ENCODE data around the gene ANKDD1A. TPM values are rescaled to one million over a fixed set of nuclear protein-coding genes. Genes with fewer than 3 reads are reported as not detected.

ANKDD1A gene
- total and polyA plus RNA-seq, 2 experiments from 2014 or later = 6.7 to 9.3 TPM

DNA sequence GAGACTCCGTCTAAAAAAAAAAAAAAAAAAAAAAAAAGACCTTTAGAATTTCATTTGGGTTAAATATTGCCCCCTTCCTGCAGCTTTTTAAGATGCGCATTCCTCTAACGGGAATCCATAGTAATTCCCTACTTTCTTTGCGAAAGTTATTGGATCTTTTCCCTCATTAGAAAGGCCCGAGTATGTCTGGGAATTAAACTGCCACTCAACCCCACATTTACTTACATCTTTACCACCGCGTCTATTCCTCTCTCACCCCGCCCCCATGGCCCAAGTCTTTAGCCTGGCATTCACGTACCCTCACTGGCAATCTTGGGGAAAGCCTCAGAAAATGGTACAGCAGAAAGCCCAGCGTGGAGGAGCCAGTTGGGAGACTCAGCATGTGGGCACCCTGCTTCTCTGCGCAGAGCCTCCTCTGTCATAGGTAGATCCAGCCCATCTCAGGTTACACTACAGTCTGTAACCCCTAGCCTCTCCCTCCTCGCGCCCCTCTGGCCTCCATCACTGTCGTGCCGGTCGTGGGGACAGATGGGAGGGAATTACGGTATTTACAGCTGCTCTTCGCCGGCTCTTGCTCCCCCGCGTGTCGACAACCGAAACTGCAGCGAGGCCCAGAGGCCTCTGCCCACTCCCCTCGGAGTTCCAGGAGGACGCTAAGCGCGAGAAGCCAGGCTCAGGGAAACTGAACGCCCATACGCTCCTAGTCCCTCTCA, 6.4 kb upstream of the ANKDD1A start:
- no peak for TF ChIP-seq ZNF331 (CRISPR knock-in tag; IDR thresholded peaks at IDR 0.05; ENCODE audit: low read depth)
- TF ChIP-seq CTCF (conservative IDR thresholded peaks at IDR 0.05; ENCODE audit: low read depth in 2 of 2) = peak; percentile 74 to 88
- peak; percentile 55; the same call in 1 of the 2 replicates for TF ChIP-seq CREB1 (CRISPR knock-in tag; IDR thresholded peaks at IDR 0.05; ENCODE audit: low read depth)
- TF ChIP-seq POLR2AphosphoS5 (IDR thresholded peaks at IDR 0.05; ENCODE audit: low read depth) = peak; percentile 75
- Mint-ChIP-seq H3K9me3 (peaks cover 38% of the 10 kb centered on the region), H3K36me3 (ENCODE audit: low read depth) (peaks cover 21% of the 10 kb centered on the region), H3K4me1 (peaks cover 10% of the 10 kb centered on the region), H3K27me3 (ENCODE audit: insufficient read depth, low read depth, poor library complexity) (peaks cover 19% of the 10 kb centered on the region), H3K27ac (peak overlapping the region; percentile 94), H3K4me3 (peak overlapping the region; percentile 73)
- Histone ChIP-seq H3K4me3 (peak overlapping the region; percentile 48), H3K36me3 (ENCODE audit: insufficient read depth) (peaks cover 6% of the 10 kb centered on the region; the same call in 1 of the 2 replicates), H3K9me2 (ENCODE audit: insufficient read depth) (no peaks in the 10 kb centered on the region), H3K79me2 (replicated peaks; ENCODE audit: insufficient read depth) (no peaks in the 10 kb centered on the region), H3K27me3 (ENCODE audit: insufficient read depth) (peaks cover 9% of the 10 kb centered on the region; the same call in 1 of the 2 replicates), H4K20me1 (replicated peaks; ENCODE audit: insufficient read depth) (no peaks in the 10 kb centered on the region), H3K4me2 (peak overlapping the region; percentile 67), H3K27ac (ENCODE audit: low read depth) (peak overlapping the region; percentile 85), H3F3A (replicated peaks; ENCODE audit: low read depth) (peaks cover 5% of the 10 kb centered on the region), H2AFZ (no peak overlapping the region), H3K4me1 (ENCODE audit: insufficient read depth) (peaks cover 11% of the 10 kb centered on the region; the same call in 1 of the 2 replicates)
- DNase-seq (ENCODE audit: low spot score) (peak; percentile 98), ATAC-seq (peak; percentile 99)

DNA sequence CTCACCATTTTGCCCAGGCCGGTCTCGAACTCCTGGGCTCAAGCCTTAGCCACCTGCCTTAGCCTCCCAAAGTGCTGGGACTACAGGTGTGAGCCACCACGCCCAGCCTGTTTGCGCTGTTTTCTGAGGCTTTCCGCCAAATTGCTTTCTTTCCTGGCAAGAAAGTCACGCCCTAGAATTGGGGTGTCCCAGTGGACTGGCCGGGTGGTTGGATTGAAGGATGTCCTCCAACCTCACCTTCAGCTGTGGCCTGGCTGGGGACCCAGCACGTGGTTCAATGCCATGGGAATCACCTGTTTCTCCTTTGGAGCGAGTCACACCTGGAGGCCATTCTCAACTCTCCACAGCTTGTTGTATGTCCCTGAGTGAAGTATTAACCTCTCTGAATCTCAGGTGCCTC, 5.8 kb upstream of the ANKDD1A start:
- no peak overlapping the region for H3K4me2 ChIP-seq
- no peak overlapping the region for H2AFZ ChIP-seq
- peaks cover 17% of the 10 kb centered on the region for H3K36me3 Mint-ChIP-seq (ENCODE audit: low read depth)
- H3K4me1 Mint-ChIP-seq = peaks cover 14% of the 10 kb centered on the region
- no peak overlapping the region for H3K27ac ChIP-seq (ENCODE audit: low read depth)
- no peak overlapping the region for H3K27ac Mint-ChIP-seq
- peaks cover 19% of the 10 kb centered on the region for H3K27me3 Mint-ChIP-seq (ENCODE audit: insufficient read depth, low read depth, poor library complexity)
- H3K4me3 ChIP-seq = no peak overlapping the region; the same call in 1 of the 2 replicates
- peaks cover 15% of the 10 kb centered on the region; the same call in 1 of the 2 replicates for H3K27me3 ChIP-seq (ENCODE audit: insufficient read depth)
- no peaks in the 10 kb centered on the region for H4K20me1 ChIP-seq (replicated peaks; ENCODE audit: insufficient read depth)
- H3K36me3 ChIP-seq (ENCODE audit: insufficient read depth) = peaks cover 6% of the 10 kb centered on the region; the same call in 1 of the 2 replicates
- H3K4me1 ChIP-seq (ENCODE audit: insufficient read depth) = peaks cover 14% of the 10 kb centered on the region; the same call in 1 of the 2 replicates
- H3K9me3 Mint-ChIP-seq = peaks cover 34% of the 10 kb centered on the region
- H3K79me2 ChIP-seq (replicated peaks; ENCODE audit: insufficient read depth) = no peaks in the 10 kb centered on the region
- ATAC-seq (no peak), DNase-seq (ENCODE audit: low spot score) (no peak)
- H3K4me3 Mint-ChIP-seq = no peak overlapping the region
- no peaks in the 10 kb centered on the region for H3K9me2 ChIP-seq (ENCODE audit: insufficient read depth)
- peaks cover 5% of the 10 kb centered on the region for H3F3A ChIP-seq (replicated peaks; ENCODE audit: low read depth)
- no peak for TF ChIP-seq EZH2phosphoT487 (IDR thresholded peaks at IDR 0.05; ENCODE audit: unreplicated experiment)
- TF ChIP-seq ZNF462 (CRISPR knock-in tag; IDR thresholded peaks at IDR 0.05) = no peak
- TF ChIP-seq JUNB (IDR thresholded peaks at IDR 0.05; ENCODE audit: unreplicated experiment) = no peak
- TF ChIP-seq ZNF331 (CRISPR knock-in tag; IDR thresholded peaks at IDR 0.05; ENCODE audit: low read depth) = no peak
- no peak for TF ChIP-seq NANOG (IDR thresholded peaks at IDR 0.05; ENCODE audit: borderline replicate concordance)
- no peak for TF ChIP-seq ZNF114 (CRISPR knock-in tag; IDR thresholded peaks at IDR 0.05)
- no peak for TF ChIP-seq POLR2AphosphoS5 (IDR thresholded peaks at IDR 0.05; ENCODE audit: low read depth)
- TF ChIP-seq, protein P1, sequence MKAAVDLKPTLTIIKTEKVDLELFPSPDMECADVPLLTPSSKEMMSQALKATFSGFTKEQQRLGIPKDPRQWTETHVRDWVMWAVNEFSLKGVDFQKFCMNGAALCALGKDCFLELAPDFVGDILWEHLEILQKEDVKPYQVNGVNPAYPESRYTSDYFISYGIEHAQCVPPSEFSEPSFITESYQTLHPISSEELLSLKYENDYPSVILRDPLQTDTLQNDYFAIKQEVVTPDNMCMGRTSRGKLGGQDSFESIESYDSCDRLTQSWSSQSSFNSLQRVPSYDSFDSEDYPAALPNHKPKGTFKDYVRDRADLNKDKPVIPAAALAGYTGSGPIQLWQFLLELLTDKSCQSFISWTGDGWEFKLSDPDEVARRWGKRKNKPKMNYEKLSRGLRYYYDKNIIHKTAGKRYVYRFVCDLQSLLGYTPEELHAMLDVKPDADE (IDR thresholded peaks at IDR 0.05) = no peak
- no peak for TF ChIP-seq EZH2 (IDR thresholded peaks at IDR 0.05; ENCODE audit: low read depth, unreplicated experiment)

Measured in GM23338 (cell line).